Activated B cell treated with CpG ODN at 0.5 μM for 24 hours (primary cell): ENCODE results near the gene BEST4. TPM values are rescaled to one million over a fixed set of nuclear protein-coding genes. Genes with fewer than 3 reads are reported as not detected.
"Not testable (repeated sequence)": the region's sequence is repeated elsewhere in the genome, so short reads cannot be mapped to it uniquely, and the experiment has no call there.

Experiments
- ATAC-seq: fragments of 200-7000 bp; cut with Tn5 transposase; one replicate; pipeline ENCODE4 v1.10.0; 2021; ENCODE audit warnings: low read depth, mild to moderate bottlenecking, moderate library complexity
- CTCF ChIA-PET: fragments of 350-600 bp; sonication (Branson Sonifier 250); formaldehyde crosslinking; loops from one replicate; lab custom pipeline; 2021; ENCODE audit warnings: antibody characterized with exemption; lab: Charles Lee
- POLR2A ChIA-PET: fragments of 350-600 bp; sonication (Branson Sonifier 250); formaldehyde crosslinking; loops from one replicate; lab custom pipeline; 2021; ENCODE audit warnings: antibody characterized with exemption; lab: Charles Lee
- DNase-seq: peaks from one replicate; pipeline ENCODE4 v3.0.0; 2022
- H3K27ac Mint-ChIP-seq: one replicate; pipeline ENCODE4 v1.8.0; 2020; ENCODE audit warnings: mixed read lengths
- H3K27me3 Mint-ChIP-seq: one replicate; pipeline ENCODE4 v1.8.0; 2021; ENCODE audit warnings: mixed read lengths
- H3K36me3 Mint-ChIP-seq: one replicate; pipeline ENCODE4 v1.8.0; 2021; ENCODE audit warnings: low read depth, mixed read lengths
- H3K4me1 Mint-ChIP-seq: one replicate; pipeline ENCODE4 v1.8.0; 2021; ENCODE audit warnings: mixed read lengths
- H3K4me3 Mint-ChIP-seq: one replicate; pipeline ENCODE4 v1.8.0; 2020; ENCODE audit warnings: mild to moderate bottlenecking, mixed read lengths
- H3K9me3 Mint-ChIP-seq: one replicate; pipeline ENCODE4 v1.8.0; 2020; ENCODE audit warnings: mixed read lengths
- CTCF ChIP-seq: fragments of 200-600 bp; IDR thresholded peaks from one replicate; pipeline ENCODE4 v1.8.0; 2022; ENCODE audit warnings: antibody characterized with exemption, mild to moderate bottlenecking
- intact Hi-C: fragments of 100-400 bp; cut with micrococcal nuclease; formaldehyde crosslinking; loops from one replicate; pipeline ENCODE4 v1.15.1; 2024
- total RNA-seq: library from RNA; stranded (reverse); gene quantifications from 2 replicates; pipeline ENCODE4 v1.2.3, GENCODE V29; 2022

The BEST4 gene
- total RNA-seq, 1 donor from 2014 or later: 0.62 TPM

- H3K4me1 Mint-ChIP-seq: peaks cover 43% of the 10 kb centered on the region
- H3K9me3 Mint-ChIP-seq: no peaks in the 10 kb centered on the region
- intact Hi-C loops: no loop called here
- H3K4me3 Mint-ChIP-seq: peak overlapping the region; percentile 98
- ATAC-seq (no peak), DNase-seq (no peak)
- no peaks in the 10 kb centered on the region for H3K27me3 Mint-ChIP-seq
- TF ChIP-seq CTCF: no peak
- ChIA-PET POLR2A (interaction anchor here (0.6 to 6.3 kb wide), 8 partner anchors 23 to 562 kb away, joined by 3 to 149 read pairs (median 32); partner anchors contain the start of genes MUTYH, PLK3, RNU5D-1 and TOE1), CTCF (interaction anchor here (1.0 kb wide), 1 partner anchor 46 kb away, joined by 3 read pairs; no protein-coding TSS in a partner anchor)
- H3K36me3 Mint-ChIP-seq: peaks cover 68% of the 10 kb centered on the region
- H3K27ac Mint-ChIP-seq: peak overlapping the region; percentile 99
Observed at GRCh38 chr1:44777547-44777946, 10.4 kb downstream of the BEST4 start.

- H3K36me3 Mint-ChIP-seq: peaks cover 64% of the 10 kb centered on the region
Observed at GRCh38 chr1:44776730-44777068, 11.3 kb downstream of the BEST4 start.

GRCh38 chr1:44775930-44776729 is 11.8 kb downstream of the BEST4 start:
- ChIA-PET CTCF (interaction anchor here (0.7 to 2.1 kb wide), 5 partner anchors 8 to 54 kb away, joined by 3 to 10 read pairs (median 3); partner anchors contain the start of genes PLK3 and RNU5D-1), POLR2A (interaction anchor here (0.6 to 6.3 kb wide), 40 partner anchors 10 to 808 kb away, joined by 3 to 149 read pairs (median 7); partner anchors contain the start of genes AKR1A1, ARMH1, BEST4 and BTBD19)
- H3K27ac Mint-ChIP-seq: peak overlapping the region; percentile 99
- peak overlapping the region; percentile 98 for H3K4me3 Mint-ChIP-seq
- ATAC-seq: peak; percentile 29
- H3K27me3 Mint-ChIP-seq: no peaks in the 10 kb centered on the region
- H3K9me3 Mint-ChIP-seq: no peaks in the 10 kb centered on the region
- DNase-seq: no peak
- intact Hi-C loops: loop anchor here (1.0 to 2.0 kb wide), 5 partner anchors 10 to 53 kb away; partner anchors contain the start of genes KIF2C and RNU5D-1
- peaks cover 58% of the 10 kb centered on the region for H3K36me3 Mint-ChIP-seq
- H3K4me1 Mint-ChIP-seq: peaks cover 43% of the 10 kb centered on the region
- no peak for TF ChIP-seq CTCF

More at GRCh38 chr1:44776730-44777068, 11.3 kb downstream of the BEST4 start:
- Mint-ChIP-seq H3K4me3 (peak overlapping the region; percentile 98), H3K27ac (peak overlapping the region; percentile 99), H3K27me3 (no peaks in the 10 kb centered on the region), H3K9me3 (no peaks in the 10 kb centered on the region), H3K4me1 (peaks cover 43% of the 10 kb centered on the region)
- intact Hi-C loops: no loop called here
- no peak for TF ChIP-seq CTCF
- DNase-seq: no peak
- no peak for ATAC-seq
- POLR2A ChIA-PET: interaction anchor here (1.1 to 6.3 kb wide), 17 partner anchors 9 to 563 kb away, joined by 3 to 149 read pairs (median 21); partner anchors contain the start of genes BEST4, BTBD19, DYNLT4 and HECTD3
- CTCF ChIA-PET: interaction anchor here (1.0 to 2.1 kb wide), 3 partner anchors 45 to 55 kb away, joined by 3 to 10 read pairs (median 5); partner anchors contain the start of gene RNU5D-1

- Mint-ChIP-seq H3K27ac (peak within 1 kb of the TSS; percentile 99), H3K9me3 (no peaks in the 10 kb centered on the region), H3K27me3 (no peaks in the 10 kb centered on the region), H3K4me1 (peaks cover 40% of the 10 kb centered on the region), H3K4me3 (peak within 1 kb of the TSS; percentile 98), H3K36me3 (peaks cover 50% of the 10 kb centered on the region)
- ATAC-seq (peak; percentile 82), DNase-seq (peak; percentile 84)
- POLR2A ChIA-PET: interaction anchor here (0.5 to 6.3 kb wide), 46 partner anchors 9 to 808 kb away, joined by 3 to 149 read pairs (median 6); partner anchors contain the start of genes AKR1A1, ARMH1, BEST4 and BTBD19
- TF ChIP-seq CTCF: no peak
- CTCF ChIA-PET: interaction anchor here (0.6 to 2.1 kb wide), 8 partner anchors 9 to 63 kb away, joined by 3 to 10 read pairs (median 3); partner anchors contain the start of genes PLK3 and RNU5D-1
- intact Hi-C loops: loop anchor here (1.0 to 2.0 kb wide), 5 partner anchors 11 to 53 kb away; partner anchors contain the start of genes KIF2C and RNU5D-1
Observed at GRCh38 chr1:44775078-44775929, 12.7 kb downstream of the BEST4 start, which contains the start of gene RPS8. Gene RPS8 (plus strand): TSS chr1:44775540. CDS start chr1:44775597, 57 bp downstream.

- H3K4me1 Mint-ChIP-seq, DNase-seq, H3K9me3 Mint-ChIP-seq, H3K27me3 Mint-ChIP-seq, H3K27ac Mint-ChIP-seq, ATAC-seq, H3K36me3 Mint-ChIP-seq, intact Hi-C loops, H3K4me3 Mint-ChIP-seq: not testable (repeated sequence)
- CTCF ChIA-PET: interaction anchor here (1.0 kb wide), 1 partner anchor 18 kb away, joined by 3 read pairs; no protein-coding TSS in a partner anchor
- POLR2A ChIA-PET: interaction anchor here (0.7 to 2.3 kb wide), 6 partner anchors 9 to 53 kb away, joined by 3 to 10 read pairs (median 6); partner anchors contain the start of genes PLK3 and RPS8
Observed at GRCh38 chr1:44766421-44766820, 21.5 kb downstream of the BEST4 start.
